ENCODE data around the gene RNF175.

- no peak for TF ChIP-seq CTCF (IDR thresholded peaks at IDR 0.05)
- no peak for TF ChIP-seq POLR2A (IDR thresholded peaks at IDR 0.05)
These were observed 6.9 kb upstream of the RNF175 start for GRCh38 chr4:153766758-153767157.

Measured in adrenal gland (tissue), 5 donors.